Kidney tubule cell (primary cell): ENCODE results near the gene CA11.
"Not testable (repeated sequence)": the region's sequence is repeated elsewhere in the genome, so short reads cannot be mapped to it uniquely, and the experiment has no call there.

ENCODE experiments used
- DNase-seq: peaks from one replicate; pipeline ENCODE4 v3.0.0-alpha.2; 2018; ENCODE audit warnings: low spot score

Gene CA11

GRCh38 chr19:48669903-48670668 lies 24.1 kb upstream of the CA11 start:
- DNase-seq: no peak

- DNase-seq: no peak
These were observed 22.8 kb upstream of the CA11 start for GRCh38 chr19:48668761-48669160.

- DNase-seq: no peak
These were observed 22.3 kb upstream of the CA11 start for GRCh38 chr19:48668332-48668731.

GRCh38 chr19:48665786-48666185 lies 19.8 kb upstream of the CA11 start:
- no peak for DNase-seq

GRCh38 chr19:48664476-48664875 lies 18.5 kb upstream of the CA11 start:
- DNase-seq: no peak

- no peak for DNase-seq
These were observed 17.7 kb upstream of the CA11 start for GRCh38 chr19:48663667-48664066.

GRCh38 chr19:48661711-48662090 lies 15.7 kb upstream of the CA11 start:
- DNase-seq: no peak

- peak; percentile 90 for DNase-seq
These were observed 15.1 kb upstream of the CA11 start for GRCh38 chr19:48660852-48661710.

GRCh38 chr19:48659768-48660167 lies 13.8 kb upstream of the CA11 start:
- DNase-seq: peak; percentile 27

- DNase-seq: no peak
These were observed 12.5 kb upstream of the CA11 start for GRCh38 chr19:48658483-48658882.

- DNase-seq: not testable (repeated sequence)
These were observed 11.8 kb upstream of the CA11 start for GRCh38 chr19:48657828-48658227.

GRCh38 chr19:48656840-48657474 lies 11.0 kb upstream of the CA11 start:
- DNase-seq: peak; percentile 86

- DNase-seq: no peak
These were observed 8.5 kb upstream of the CA11 start for GRCh38 chr19:48654299-48655059.

GRCh38 chr19:48651683-48652048 lies 5.7 kb upstream of the CA11 start:
- DNase-seq: no peak

- no peak for DNase-seq
These were observed 5.1 kb upstream of the CA11 start for GRCh38 chr19:48650974-48651682.

GRCh38 chr19:48648134-48648533 lies 2.1 kb upstream of the CA11 start:
- no peak for DNase-seq

GRCh38 chr19:48646722-48647216 lies 782 bp upstream of the CA11 start:
- DNase-seq: no peak

GRCh38 chr19:48645620-48646000 lies 377 bp downstream of the CA11 start:
- no peak for DNase-seq

- DNase-seq: peak; percentile 66
These were observed 958 bp downstream of the CA11 start for GRCh38 chr19:48644839-48645619.

GRCh38 chr19:48644355-48644754 lies 1.6 kb downstream of the CA11 start:
- DNase-seq: no peak

GRCh38 chr19:48642862-48643261 lies 3.1 kb downstream of the CA11 start:
- DNase-seq: no peak
